CD4-positive, alpha-beta T cell (primary cell): ENCODE data around the gene CDK5RAP1. TPM values are rescaled to one million over a fixed set of nuclear protein-coding genes. Genes with fewer than 3 reads are reported as not detected.

Source experiments
- ATAC-seq: fragments of 200-7000 bp; cut with Tn5 transposase; one replicate; pipeline ENCODE4 v1.10.0; 2022; ENCODE audit warnings: mild to moderate bottlenecking; ENCODE audit not compliant: poor library complexity
- CTCF ChIA-PET: fragments of 350-600 bp; sonication (Branson Sonifier 250); formaldehyde crosslinking; loops from one replicate; lab custom pipeline; 2021; ENCODE audit warnings: antibody characterized with exemption, inconsistent platforms; lab: Charles Lee
- POLR2A ChIA-PET: fragments of 350-600 bp; sonication (Branson Sonifier 250); formaldehyde crosslinking; loops from one replicate; lab custom pipeline; 2021; ENCODE audit warnings: antibody characterized with exemption, inconsistent platforms; lab: Charles Lee
- DNase-seq, 14 experiments: peaks; one replicate each; pipeline ENCODE4 v3.0.0-alpha.2; 2013 to 2020; ENCODE audit warnings: mixed read lengths in 2 of 14
- H3K27ac ChIP-seq, 2 donors: one replicate each; pipeline versions ENCODE4 v1.5.1 to v1.7.0; 2013; ENCODE audit warnings: low read length in 2 of 2, low read depth in 1 of 2, mild to moderate bottlenecking in 1 of 2
- H3K27me3 ChIP-seq, 2 experiments: 1 replicate in 1 of 2; 2 replicates in 1 of 2; pipeline versions ENCODE4 v1.6.1 to v1.7.0; 2013; ENCODE audit warnings: low read length in 2 of 2, control low read depth in 1 of 2, mild to moderate bottlenecking in 1 of 2, moderate library complexity in 1 of 2; ENCODE audit not compliant: insufficient read depth in 2 of 2, control insufficient read depth in 1 of 2
- H3K36me3 ChIP-seq: one replicate; pipeline ENCODE4 v1.6.1; 2013; ENCODE audit warnings: low read length, control low read depth; ENCODE audit not compliant: insufficient read depth
- H3K4me1 ChIP-seq: one replicate; pipeline ENCODE4 v1.6.1; 2013; ENCODE audit warnings: low read length, control low read depth; ENCODE audit not compliant: insufficient read depth
- H3K4me3 ChIP-seq: one replicate; pipeline ENCODE4 v1.5.1; 2013; ENCODE audit warnings: mild to moderate bottlenecking, low read length, moderate library complexity
- H3K9me3 ChIP-seq, 2 experiments: 1 replicate in 1 of 2; 2 replicates in 1 of 2; pipeline versions ENCODE4 v1.6.1 to v1.7.0; 2013; ENCODE audit warnings: low read length in 2 of 2, mild to moderate bottlenecking in 2 of 2, control low read depth in 1 of 2, moderate library complexity in 1 of 2; ENCODE audit not compliant: control insufficient read depth in 1 of 2, insufficient read depth in 1 of 2
- H3K27ac Mint-ChIP-seq: one replicate; pipeline ENCODE4 v1.8.0; 2020; ENCODE audit warnings: mixed read lengths
- H3K27me3 Mint-ChIP-seq: one replicate; pipeline ENCODE4 v1.8.0; 2021; ENCODE audit warnings: mixed read lengths
- H3K36me3 Mint-ChIP-seq: one replicate; pipeline ENCODE4 v1.8.0; 2021; ENCODE audit warnings: low read depth, mixed read lengths
- H3K4me1 Mint-ChIP-seq: one replicate; pipeline ENCODE4 v1.8.0; 2021; ENCODE audit warnings: low read depth, mixed read lengths
- H3K4me3 Mint-ChIP-seq: one replicate; pipeline ENCODE4 v1.8.0; 2020; ENCODE audit warnings: mild to moderate bottlenecking, mixed read lengths
- H3K9me3 Mint-ChIP-seq: one replicate; pipeline ENCODE4 v1.8.0; 2020; ENCODE audit warnings: mixed read lengths
- CTCF ChIP-seq: fragments of 200-600 bp; IDR thresholded peaks from one replicate; pipeline ENCODE4 v1.8.0; 2022; ENCODE audit warnings: antibody characterized with exemption, mild to moderate bottlenecking
- intact Hi-C, 2 experiments: fragments of 100-400 bp; cut with DNase I in 1 of 2; cut with micrococcal nuclease in 1 of 2; formaldehyde crosslinking; loops; one replicate each; pipeline versions ENCODE4 v1.15.1 to v1.9.0; 2023 to 2025; cut with DNase I, micrococcal nuclease
- total RNA-seq, 174 experiments: library from RNA in 2 of 174; stranded (reverse) in 2 of 174; gene quantifications; one replicate each; pipeline ENCODE4 v1.2.3 and lab custom pipeline; 2021 to 2026

The CDK5RAP1 gene
- total RNA-seq, 2 experiments from 2014 or later: 59.7 to 63.0 TPM

GRCh38 chr20:33443512-33444239, 42.4 kb upstream of the CDK5RAP1 start, which contains the start of gene SNTA1:
Gene SNTA1, minus strand, starts transcription at chr20:33443763. Its CDS starts 143 bp downstream, at chr20:33443620.
- peak; percentile 74 to 95 (median 86) for DNase-seq
- ATAC-seq: peak; percentile 57
- no peaks in the 10 kb centered on the region for H3K9me3 Mint-ChIP-seq
- H3K4me1 Mint-ChIP-seq: peaks cover 22% of the 10 kb centered on the region
- peak within 1 kb of the TSS; percentile 90 for H3K4me3 ChIP-seq
- peak within 1 kb of the TSS; percentile 94 for H3K27ac Mint-ChIP-seq
- H3K9me3 ChIP-seq: no peaks in the 10 kb centered on the region
- H3K36me3 ChIP-seq: no peaks in the 10 kb centered on the region
- no peaks in the 10 kb centered on the region for H3K27me3 ChIP-seq
- H3K4me1 ChIP-seq: peaks cover 25% of the 10 kb centered on the region
- intact Hi-C loops: loop anchor here (1.0 to 5.0 kb wide), 7 partner anchors 42 to 669 kb away; partner anchors contain the start of genes CDK5RAP1 (in 2 of the 2), C20orf144 (in 1 of the 2), CBFA2T2 (in 1 of the 2) and CHMP4B (in 1 of the 2)
- H3K27ac ChIP-seq: peak within 1 kb of the TSS; percentile 72 to 80
- no peak for TF ChIP-seq CTCF
- POLR2A ChIA-PET: interaction anchor here (0.6 to 3.1 kb wide), 16 partner anchors 9 to 668 kb away, joined by 3 to 32 read pairs (median 6); partner anchors contain the start of genes ACTL10, CBFA2T2, CDK5RAP1 and E2F1
- H3K36me3 Mint-ChIP-seq: no peaks in the 10 kb centered on the region
- peak within 1 kb of the TSS; percentile 95 for H3K4me3 Mint-ChIP-seq
- H3K27me3 Mint-ChIP-seq: no peaks in the 10 kb centered on the region
- CTCF ChIA-PET: interaction anchor here (0.6 to 2.2 kb wide), 5 partner anchors 42 to 289 kb away, joined by 3 to 15 read pairs (median 4); partner anchors contain the start of genes ACTL10 and CDK5RAP1

DNA sequence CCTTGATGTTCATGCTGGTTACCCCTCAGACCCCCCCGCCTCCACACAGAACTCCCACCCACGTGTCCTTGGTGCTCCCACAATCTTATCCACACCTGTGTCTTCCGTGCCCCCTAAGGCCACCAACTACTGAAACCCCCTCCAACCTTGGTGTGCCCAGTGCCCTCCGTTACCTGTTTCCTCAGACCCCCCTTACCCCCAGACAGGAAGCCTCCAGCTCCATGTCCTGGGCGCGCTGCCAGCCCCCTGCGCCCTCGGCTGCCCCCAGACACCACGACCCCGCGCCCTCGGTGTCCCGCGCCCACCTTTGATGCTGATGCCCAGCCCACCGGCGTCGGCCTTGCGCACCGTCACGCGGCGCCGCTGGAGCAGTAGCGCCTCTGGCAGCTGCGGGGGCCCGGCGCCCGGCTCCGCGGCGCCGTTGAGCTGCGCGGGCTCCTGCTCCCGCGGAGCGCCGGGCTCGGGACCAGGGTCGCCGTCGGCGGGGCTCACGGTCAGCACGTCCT, 41.7 kb upstream of the CDK5RAP1 start:
- no peak for TF ChIP-seq CTCF
- H3K36me3 ChIP-seq: no peaks in the 10 kb centered on the region
- Mint-ChIP-seq H3K27ac (peak overlapping the region; percentile 64), H3K27me3 (no peaks in the 10 kb centered on the region), H3K36me3 (no peaks in the 10 kb centered on the region), H3K4me1 (peaks cover 22% of the 10 kb centered on the region), H3K4me3 (peak overlapping the region; percentile 86), H3K9me3 (no peaks in the 10 kb centered on the region)
- no peaks in the 10 kb centered on the region for H3K27me3 ChIP-seq
- peak; percentile 10 for ATAC-seq
- H3K9me3 ChIP-seq: no peaks in the 10 kb centered on the region
- peaks cover 25% of the 10 kb centered on the region for H3K4me1 ChIP-seq
- DNase-seq: peak in 9 of 14 experiments; percentile 2 to 42 (median 7)
- POLR2A ChIA-PET: interaction anchor here (0.6 to 3.1 kb wide), 18 partner anchors 10 to 669 kb away, joined by 3 to 32 read pairs (median 6); partner anchors contain the start of genes ACTL10, C20orf144, CBFA2T2 and CDK5RAP1
- CTCF ChIA-PET: interaction anchor here (0.8 to 1.7 kb wide), 3 partner anchors 42 to 289 kb away, joined by 3 to 7 read pairs (median 3); partner anchors contain the start of gene CDK5RAP1
- no peak overlapping the region for H3K27ac ChIP-seq
- intact Hi-C loops: loop anchor here in 1 of 2 experiments (1.0 to 5.0 kb wide), 6 partner anchors 42 to 669 kb away; partner anchors contain the start of genes C20orf144, CBFA2T2, CDK5RAP1 and CHMP4B
- peak overlapping the region; percentile 90 for H3K4me3 ChIP-seq
